Measurements from ENCODE around the gene DUSP5.

GRCh38 chr10:110457851-110458250, 39.9 kb upstream of the DUSP5 start:
- TF ChIP-seq CTCF (IDR thresholded peaks at IDR 0.05 in 4 of 5, conservative IDR thresholded peaks at IDR 0.05 in 1 of 5) (no peak), POLR2A (IDR thresholded peaks at IDR 0.05) (no peak)
